ENCODE results near the gene SEC22A. TPM values are rescaled to one million over a fixed set of nuclear protein-coding genes. Genes with fewer than 3 reads are reported as not detected.

SEC22A gene
- total and polyA plus RNA-seq, 2 donors (not counting 1 experiment from before 2014, with no cell fraction given): 15.6 to 19.3 TPM

GRCh38 chr3:123284399-123285010 is 82.8 kb downstream of the SEC22A start:
- Histone ChIP-seq H3K9ac (ENCODE audit: low read length) (no peak overlapping the region), H3K27me3 (replicated peaks in 1 of 4; ENCODE audit: control extremely low read depth in 1 of 4, control insufficient read depth in 3 of 4, insufficient read depth in 4 of 4, low read length in 3 of 4) (no peaks in the 10 kb centered on the region), H3K27ac (ENCODE audit: low read length in 2 of 2) (no peak overlapping the region), H3K36me3 (replicated peaks in 1 of 2; ENCODE audit: control extremely low read depth in 1 of 2, control insufficient read depth in 1 of 2, extremely low read depth in 1 of 2, insufficient read depth in 2 of 2, low read length in 1 of 2) (no peaks in the 10 kb centered on the region), H2AFZ (ENCODE audit: insufficient read depth, low read depth, low read length, poor library complexity, severe bottlenecking) (no peak overlapping the region), H3K79me2 (ENCODE audit: control insufficient read depth, insufficient read depth, low read length) (no peaks in the 10 kb centered on the region), H3K4me3 (ENCODE audit: control extremely low read depth in 1 of 5, extremely low read depth in 1 of 5, insufficient read depth in 1 of 5, low read depth in 2 of 5, low read length in 4 of 5) (no peak overlapping the region), H3K9me3 (ENCODE audit: control extremely low read depth in 1 of 3, control insufficient read depth in 2 of 3, insufficient read depth in 1 of 3, low read length in 2 of 3) (peaks cover 0 to 5% (median 0%) of the 10 kb centered on the region in 3 donors), H4K20me1 (ENCODE audit: control insufficient read depth, insufficient read depth, low read length, poor library complexity, severe bottlenecking) (no peaks in the 10 kb centered on the region), H3K4me1 (ENCODE audit: control insufficient read depth in 2 of 2, insufficient read depth in 2 of 2, low read length in 2 of 2) (no peaks in the 10 kb centered on the region), H3K4me2 (replicated peaks; ENCODE audit: low read depth, low read length, poor library complexity, severe bottlenecking) (no peak overlapping the region)
- POLR2A ChIA-PET: no interaction called here
- DNase-seq (no peak), ATAC-seq (ENCODE audit: low read depth) (no peak)
- Mint-ChIP-seq H3K4me3 (no peak overlapping the region), H3K27ac (no peak overlapping the region), H3K4me1 (no peaks in the 10 kb centered on the region), H3K9me3 (ENCODE audit: insufficient read depth) (no peaks in the 10 kb centered on the region), H3K27me3 (peaks cover 4% of the 10 kb centered on the region)
- WGBS (ENCODE audit: insufficient coverage): 94% methylated on average over 18 of the region's 18 CpGs
- intact Hi-C loops (cut with micrococcal nuclease): no loop called here
- TF ChIP-seq EZH2 (IDR thresholded peaks at IDR 0.05; ENCODE audit: borderline replicate concordance, insufficient read depth, low read depth, low read length, poor library complexity, severe bottlenecking) (no peak), CTCF (IDR thresholded peaks at IDR 0.05) (no peak)
- CTCF ChIA-PET: no interaction called here

- Histone ChIP-seq H3K9ac (ENCODE audit: low read length) (no peak overlapping the region), H3K4me2 (replicated peaks; ENCODE audit: low read depth, low read length, poor library complexity, severe bottlenecking) (no peak overlapping the region), H2AFZ (ENCODE audit: insufficient read depth, low read depth, low read length, poor library complexity, severe bottlenecking) (no peak overlapping the region), H3K27me3 (replicated peaks in 1 of 4; ENCODE audit: control extremely low read depth in 1 of 4, control insufficient read depth in 3 of 4, insufficient read depth in 4 of 4, low read length in 3 of 4) (no peaks in the 10 kb centered on the region), H3K9me3 (ENCODE audit: control extremely low read depth in 1 of 3, control insufficient read depth in 2 of 3, insufficient read depth in 1 of 3, low read length in 2 of 3) (peaks cover 0 to 5% (median 0%) of the 10 kb centered on the region in 3 donors), H3K79me2 (ENCODE audit: control insufficient read depth, insufficient read depth, low read length) (no peaks in the 10 kb centered on the region), H3K4me1 (ENCODE audit: control insufficient read depth in 2 of 2, insufficient read depth in 2 of 2, low read length in 2 of 2) (no peaks in the 10 kb centered on the region), H3K27ac (ENCODE audit: low read length in 2 of 2) (no peak overlapping the region), H3K4me3 (ENCODE audit: control extremely low read depth in 1 of 5, extremely low read depth in 1 of 5, insufficient read depth in 1 of 5, low read depth in 2 of 5, low read length in 4 of 5) (no peak overlapping the region), H4K20me1 (ENCODE audit: control insufficient read depth, insufficient read depth, low read length, poor library complexity, severe bottlenecking) (no peaks in the 10 kb centered on the region), H3K36me3 (replicated peaks in 1 of 2; ENCODE audit: control extremely low read depth in 1 of 2, control insufficient read depth in 1 of 2, extremely low read depth in 1 of 2, insufficient read depth in 2 of 2, low read length in 1 of 2) (no peaks in the 10 kb centered on the region)
- H3K4me3 Mint-ChIP-seq: no peak overlapping the region
- POLR2A ChIA-PET: no interaction called here
- no peaks in the 10 kb centered on the region for H3K4me1 Mint-ChIP-seq
- WGBS (ENCODE audit: insufficient coverage): 81% methylated on average over 8 of the region's 9 CpGs
- CTCF ChIA-PET: no interaction called here
- H3K9me3 Mint-ChIP-seq (ENCODE audit: insufficient read depth): no peaks in the 10 kb centered on the region
- peaks cover 4% of the 10 kb centered on the region for H3K27me3 Mint-ChIP-seq
- H3K27ac Mint-ChIP-seq: no peak overlapping the region
- intact Hi-C loops (cut with micrococcal nuclease): no loop called here
- TF ChIP-seq CTCF (IDR thresholded peaks at IDR 0.05) (no peak), EZH2 (IDR thresholded peaks at IDR 0.05; ENCODE audit: borderline replicate concordance, insufficient read depth, low read depth, low read length, poor library complexity, severe bottlenecking) (no peak)
- ATAC-seq (ENCODE audit: low read depth): no peak
- DNase-seq: no peak
Observed at GRCh38 chr3:123285066-123285465, 83.3 kb downstream of the SEC22A start.

Measured in B cell (primary cell).